Activated naive CD4-positive, alpha-beta T cell treated with anti-CD3 and anti-CD28 coated beads, Interleukin-2, amount 50 U/mL, for 24 hours (primary cell): ENCODE data around the gene PNPLA2.

Experiments used
- H3K27ac Mint-ChIP-seq: one replicate; pipeline ENCODE4 v1.8.0; 2021; ENCODE audit warnings: mild to moderate bottlenecking, mixed read lengths
- H3K27me3 Mint-ChIP-seq: one replicate; pipeline ENCODE4 v1.8.0; 2021; ENCODE audit warnings: mixed read lengths
- H3K36me3 Mint-ChIP-seq: one replicate; pipeline ENCODE4 v1.8.0; 2021; ENCODE audit warnings: mixed read lengths
- H3K4me1 Mint-ChIP-seq: one replicate; pipeline ENCODE4 v1.8.0; 2021; ENCODE audit warnings: mixed read lengths
- H3K4me3 Mint-ChIP-seq: one replicate; pipeline ENCODE4 v1.8.0; 2021; ENCODE audit warnings: mild to moderate bottlenecking, mixed read lengths
- H3K9me3 Mint-ChIP-seq: one replicate; pipeline ENCODE4 v1.8.0; 2021; ENCODE audit warnings: mixed read lengths

Gene PNPLA2

GRCh38 chr11:870418-870817, 51.7 kb downstream of the PNPLA2 start:
- H3K9me3 Mint-ChIP-seq = no peaks in the 10 kb centered on the region
- H3K27me3 Mint-ChIP-seq = no peaks in the 10 kb centered on the region
- no peak overlapping the region for H3K27ac Mint-ChIP-seq
- no peaks in the 10 kb centered on the region for H3K4me1 Mint-ChIP-seq
- peaks cover 4% of the 10 kb centered on the region for H3K36me3 Mint-ChIP-seq
- no peak overlapping the region for H3K4me3 Mint-ChIP-seq

DNA sequence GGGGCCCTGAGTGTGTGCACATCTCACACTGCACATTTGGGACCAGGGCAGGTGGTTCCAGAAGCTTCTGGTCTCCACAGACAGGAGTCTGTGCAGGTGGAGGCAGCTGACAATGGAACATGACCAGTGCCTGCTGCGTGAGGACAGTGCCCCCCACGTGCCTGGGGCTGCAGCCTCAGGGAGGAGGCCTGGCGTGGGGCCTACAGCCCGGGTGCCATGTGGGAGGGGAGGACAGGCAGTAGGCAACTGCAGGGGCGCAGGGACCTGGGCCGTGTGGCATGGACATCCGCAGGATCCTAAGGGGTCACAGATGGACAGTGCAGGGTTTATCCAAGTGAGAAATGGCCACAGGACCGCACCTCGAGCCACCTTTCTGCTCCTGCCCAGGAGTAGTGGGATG, 52.8 kb downstream of the PNPLA2 start:
- H3K4me3 Mint-ChIP-seq = no peak overlapping the region
- no peaks in the 10 kb centered on the region for H3K27me3 Mint-ChIP-seq
- H3K4me1 Mint-ChIP-seq = no peaks in the 10 kb centered on the region
- H3K36me3 Mint-ChIP-seq = peaks cover 4% of the 10 kb centered on the region
- H3K9me3 Mint-ChIP-seq = no peaks in the 10 kb centered on the region
- no peak overlapping the region for H3K27ac Mint-ChIP-seq

DNA sequence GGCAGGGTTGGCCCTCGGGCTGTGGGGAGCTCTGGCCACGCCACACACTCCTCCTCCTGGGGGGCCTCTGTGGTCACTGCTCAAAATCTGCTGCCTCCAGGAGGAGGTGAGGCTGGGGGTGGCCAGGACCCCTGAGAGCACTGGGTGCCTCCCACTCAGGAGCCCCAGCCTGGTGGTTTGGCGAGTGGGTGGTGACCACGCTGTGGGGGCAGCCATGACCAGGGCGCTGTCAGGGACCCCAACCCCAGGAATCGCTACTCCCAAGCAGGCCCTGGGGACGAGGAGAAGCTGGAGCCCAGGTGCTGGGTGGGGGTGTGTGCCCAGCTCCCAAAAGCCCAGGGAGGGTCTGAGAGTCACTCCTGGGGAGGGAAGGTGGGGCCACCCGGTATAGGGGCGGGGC, 54.1 kb downstream of the PNPLA2 start:
- Mint-ChIP-seq H3K4me1 (no peaks in the 10 kb centered on the region), H3K9me3 (no peaks in the 10 kb centered on the region), H3K27ac (no peak overlapping the region), H3K27me3 (no peaks in the 10 kb centered on the region), H3K4me3 (no peak overlapping the region), H3K36me3 (peaks cover 6% of the 10 kb centered on the region)

- Mint-ChIP-seq H3K36me3 (peaks cover 6% of the 10 kb centered on the region), H3K4me3 (no peak overlapping the region), H3K27me3 (no peaks in the 10 kb centered on the region), H3K27ac (no peak overlapping the region), H3K4me1 (no peaks in the 10 kb centered on the region), H3K9me3 (no peaks in the 10 kb centered on the region)
Observed at GRCh38 chr11:873706-874105, 55.0 kb downstream of the PNPLA2 start.
